Type B pancreatic cell (in vitro differentiated cells): Measurements from ENCODE around the gene MCMBP. TPM values are rescaled to one million over a fixed set of nuclear protein-coding genes. Genes with fewer than 3 reads are reported as not detected.

Source experiments
- DNase-seq: peaks from one replicate; pipeline ENCODE4 v3.0.0; 2021; ENCODE audit warnings: mixed read lengths; ENCODE audit not compliant: unreplicated experiment; ENCODE audit errors: extremely low spot score
- H3K27ac Mint-ChIP-seq: 2 replicates; pipeline ENCODE4 v1.8.0; 2021; ENCODE audit warnings: mild to moderate bottlenecking, mixed read lengths
- H3K27me3 Mint-ChIP-seq: 2 replicates; pipeline ENCODE4 v1.8.0; 2021; ENCODE audit warnings: mixed read lengths
- H3K36me3 Mint-ChIP-seq: 2 replicates; pipeline ENCODE4 v1.8.0; 2021; ENCODE audit warnings: mixed read lengths
- H3K4me1 Mint-ChIP-seq: one replicate; pipeline ENCODE4 v1.8.0; 2021; ENCODE audit warnings: mixed read lengths; ENCODE audit not compliant: unreplicated experiment
- H3K4me3 Mint-ChIP-seq: 2 replicates; pipeline ENCODE4 v1.8.0; 2021; ENCODE audit warnings: mild to moderate bottlenecking, mixed read lengths
- H3K9me3 Mint-ChIP-seq: 2 replicates; pipeline ENCODE4 v1.8.0; 2021; ENCODE audit warnings: mixed read lengths
- total RNA-seq: library from RNA; stranded (reverse); gene quantifications from 2 replicates; pipeline ENCODE4 v1.2.1, GENCODE V29; 2021; ENCODE audit warnings: low replicate concordance
- TF ChIP-seq, protein P1 (sequence below): fragments of 200-600 bp; sonication (generic); conservative IDR thresholded peaks from 2 replicates; pipeline ENCODE4 v1.5.0; 2021; ENCODE audit warnings: antibody characterized with exemption, mild to moderate bottlenecking

MCMBP gene
- total RNA-seq, 1 donor from 2014 or later, result 58.2 TPM

- Mint-ChIP-seq H3K36me3 (peaks cover 54% of the 10 kb centered on the region), H3K9me3 (no peaks in the 10 kb centered on the region), H3K4me3 (no peak overlapping the region), H3K4me1 (no peaks in the 10 kb centered on the region), H3K27me3 (no peaks in the 10 kb centered on the region), H3K27ac (no peak overlapping the region)
- DNase-seq, result no peak
- TF ChIP-seq, protein P1, sequence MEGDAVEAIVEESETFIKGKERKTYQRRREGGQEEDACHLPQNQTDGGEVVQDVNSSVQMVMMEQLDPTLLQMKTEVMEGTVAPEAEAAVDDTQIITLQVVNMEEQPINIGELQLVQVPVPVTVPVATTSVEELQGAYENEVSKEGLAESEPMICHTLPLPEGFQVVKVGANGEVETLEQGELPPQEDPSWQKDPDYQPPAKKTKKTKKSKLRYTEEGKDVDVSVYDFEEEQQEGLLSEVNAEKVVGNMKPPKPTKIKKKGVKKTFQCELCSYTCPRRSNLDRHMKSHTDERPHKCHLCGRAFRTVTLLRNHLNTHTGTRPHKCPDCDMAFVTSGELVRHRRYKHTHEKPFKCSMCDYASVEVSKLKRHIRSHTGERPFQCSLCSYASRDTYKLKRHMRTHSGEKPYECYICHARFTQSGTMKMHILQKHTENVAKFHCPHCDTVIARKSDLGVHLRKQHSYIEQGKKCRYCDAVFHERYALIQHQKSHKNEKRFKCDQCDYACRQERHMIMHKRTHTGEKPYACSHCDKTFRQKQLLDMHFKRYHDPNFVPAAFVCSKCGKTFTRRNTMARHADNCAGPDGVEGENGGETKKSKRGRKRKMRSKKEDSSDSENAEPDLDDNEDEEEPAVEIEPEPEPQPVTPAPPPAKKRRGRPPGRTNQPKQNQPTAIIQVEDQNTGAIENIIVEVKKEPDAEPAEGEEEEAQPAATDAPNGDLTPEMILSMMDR, result no peak
Measured at GRCh38 chr10:119845656-119846055, 27.0 kb downstream of the MCMBP start.

- H3K36me3 Mint-ChIP-seq, result peaks cover 50% of the 10 kb centered on the region
- no peaks in the 10 kb centered on the region for H3K9me3 Mint-ChIP-seq
- no peaks in the 10 kb centered on the region for H3K4me1 Mint-ChIP-seq
- no peak overlapping the region for H3K27ac Mint-ChIP-seq
- H3K4me3 Mint-ChIP-seq, result no peak overlapping the region
- DNase-seq, result no peak
- TF ChIP-seq, protein P1, result no peak
- H3K27me3 Mint-ChIP-seq, result no peaks in the 10 kb centered on the region
Measured at GRCh38 chr10:119834188-119834587, 38.5 kb downstream of the MCMBP start.

DNA sequence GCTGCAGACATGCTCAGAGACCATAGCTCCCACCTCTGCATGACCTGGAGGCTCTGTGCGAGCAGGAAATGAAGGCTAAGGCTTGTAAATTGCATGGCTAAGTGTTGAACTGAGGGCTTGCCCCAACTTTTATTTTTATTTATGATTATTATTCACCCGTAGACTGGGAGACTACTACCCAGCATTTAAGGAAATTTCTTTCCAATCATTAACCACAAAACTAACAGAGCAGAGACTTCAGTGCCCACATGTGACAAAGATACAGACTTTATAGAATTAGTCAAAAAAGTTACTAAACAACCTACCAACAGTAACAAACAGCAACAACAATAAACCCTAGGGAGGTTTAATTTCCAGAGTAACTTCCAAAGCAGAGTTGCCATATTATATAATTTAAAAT is 39.7 kb downstream of the MCMBP start:
- Mint-ChIP-seq H3K36me3 (peaks cover 40% of the 10 kb centered on the region), H3K27ac (no peak overlapping the region)

DNA sequence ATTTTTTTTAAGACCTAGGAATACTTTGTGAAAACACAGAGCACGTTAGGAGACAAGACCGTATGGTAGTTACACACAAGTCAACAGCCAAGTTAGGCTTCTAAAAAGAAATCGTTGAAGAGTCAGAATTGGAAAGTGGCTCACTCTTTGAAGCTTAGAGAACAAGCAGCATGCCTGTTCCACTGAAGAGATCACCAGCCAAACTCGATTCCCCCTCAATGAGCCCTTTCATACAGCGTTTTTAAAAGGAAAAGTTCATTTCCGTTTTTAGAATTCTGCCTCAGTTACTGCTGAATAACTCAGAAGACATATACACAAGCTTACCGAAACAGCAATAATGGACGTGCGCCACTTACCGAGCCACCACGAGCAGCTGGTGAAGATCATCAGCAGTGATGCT is 41.0 kb downstream of the MCMBP start:
- no peak for DNase-seq
- Mint-ChIP-seq H3K27me3 (no peaks in the 10 kb centered on the region), H3K36me3 (peaks cover 38% of the 10 kb centered on the region), H3K4me1 (no peaks in the 10 kb centered on the region), H3K9me3 (no peaks in the 10 kb centered on the region), H3K27ac (no peak overlapping the region), H3K4me3 (no peak overlapping the region)
- TF ChIP-seq, protein P1, result no peak

More for the DNA sequence above, 39.7 kb downstream of the MCMBP start:
- TF ChIP-seq, protein P1, result no peak
- Mint-ChIP-seq H3K4me1 (no peaks in the 10 kb centered on the region), H3K4me3 (no peak overlapping the region), H3K27me3 (no peaks in the 10 kb centered on the region), H3K9me3 (no peaks in the 10 kb centered on the region)
- no peak for DNase-seq

DNA sequence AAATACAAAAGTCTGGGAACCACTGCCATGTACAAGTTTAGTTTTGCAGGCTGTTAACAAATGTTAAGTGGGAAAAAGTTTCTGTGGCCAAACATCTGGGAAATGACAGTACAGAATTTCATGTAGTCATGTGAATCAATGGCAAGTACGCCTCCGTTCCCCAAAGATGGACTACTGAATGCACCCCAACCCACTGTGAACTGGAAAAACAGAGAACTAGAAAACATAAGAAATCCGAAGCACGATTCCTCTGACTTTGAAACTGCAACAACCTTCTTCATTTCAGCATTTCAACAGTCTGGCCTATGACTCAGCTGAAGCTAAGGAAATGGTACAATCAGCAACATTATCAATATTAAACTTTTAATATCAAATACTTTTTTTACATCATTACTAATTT is 41.8 kb downstream of the MCMBP start:
- Mint-ChIP-seq H3K27ac (no peak overlapping the region), H3K27me3 (no peaks in the 10 kb centered on the region), H3K4me3 (no peak overlapping the region), H3K4me1 (no peaks in the 10 kb centered on the region), H3K9me3 (no peaks in the 10 kb centered on the region), H3K36me3 (peaks cover 41% of the 10 kb centered on the region)
- no peak for DNase-seq
- TF ChIP-seq, protein P1, result no peak

DNA sequence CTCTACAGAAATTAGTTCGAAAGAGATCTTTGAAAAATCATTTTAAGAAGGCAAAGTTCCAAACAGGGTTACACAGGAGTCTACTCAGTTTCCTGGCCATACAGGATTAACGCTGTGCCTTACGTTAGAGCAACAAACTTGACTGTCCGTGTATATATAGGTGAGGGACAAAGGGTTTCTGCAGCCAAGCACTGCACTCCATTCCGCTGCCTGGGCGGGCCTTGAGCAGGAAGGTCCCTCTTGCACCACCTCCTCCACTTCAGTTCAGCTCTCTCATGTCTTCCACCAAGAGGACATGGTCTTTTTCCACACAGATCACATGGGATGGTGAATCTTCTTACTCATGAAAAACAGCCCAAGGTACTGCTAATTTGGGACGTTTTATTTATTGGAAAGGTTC is 43.2 kb downstream of the MCMBP start:
- Mint-ChIP-seq H3K27ac (no peak overlapping the region), H3K27me3 (no peaks in the 10 kb centered on the region), H3K4me3 (no peak overlapping the region), H3K9me3 (no peaks in the 10 kb centered on the region), H3K36me3 (peaks cover 38% of the 10 kb centered on the region), H3K4me1 (no peaks in the 10 kb centered on the region)
- DNase-seq, result no peak
- TF ChIP-seq, protein P1, result no peak
